ENCODE data around the gene IGFBPL1. TPM values are rescaled to one million over a fixed set of nuclear protein-coding genes. Genes with fewer than 3 reads are reported as not detected.
A peak's percentile ranks its signal among the peaks of the same experiment; 100 is the strongest.

Gene IGFBPL1
- total RNA-seq, 1 experiment from 2014 or later = 37.9 TPM

- Histone ChIP-seq H3K79me2 (ENCODE audit: insufficient read depth, low read length) (no peaks in the 10 kb centered on the region), H2BK5ac (ENCODE audit: insufficient read length, low read length) (no peak overlapping the region), H3K56ac (ENCODE audit: insufficient read length, low read depth, low read length) (no peak overlapping the region), H3K27me3 (ENCODE audit: insufficient read depth, low read length) (peaks cover 18% of the 10 kb centered on the region; the same call in 1 of the 2 replicates), H2BK120ac (ENCODE audit: low read depth, low read length, poor library complexity, severe bottlenecking) (no peak overlapping the region), H2BK20ac (ENCODE audit: low read depth, low read length, poor library complexity, severe bottlenecking) (no peak overlapping the region), H3K4me1 (ENCODE audit: insufficient read depth, low read length) (no peaks in the 10 kb centered on the region; the same call in 1 of the 2 replicates), H3K4ac (ENCODE audit: low read depth, low read length) (no peak overlapping the region), H3K4me2 (ENCODE audit: insufficient read depth, insufficient read length, low read length) (no peak overlapping the region), H3K9ac (ENCODE audit: extremely low read depth, insufficient read length, low read length) (no peak overlapping the region), H3K79me1 (ENCODE audit: insufficient read depth, low read depth, low read length, poor library complexity, severe bottlenecking) (no peaks in the 10 kb centered on the region), H3K23me2 (ENCODE audit: insufficient read length, low read depth, low read length, poor library complexity, severe bottlenecking) (peaks cover 10% of the 10 kb centered on the region), H3K23ac (ENCODE audit: insufficient read length, low read depth, low read length) (no peak overlapping the region), H4K5ac (ENCODE audit: insufficient read length, low read depth, low read length) (no peak overlapping the region), H2BK12ac (ENCODE audit: insufficient read length, low read depth, low read length) (no peak overlapping the region), H4K20me1 (ENCODE audit: control insufficient read depth, insufficient read depth, insufficient read length) (no peaks in the 10 kb centered on the region), H4K91ac (ENCODE audit: insufficient read length, low read depth, low read length) (no peak overlapping the region), H3K18ac (ENCODE audit: insufficient read length, low read depth, low read length) (no peak overlapping the region), H3K14ac (ENCODE audit: insufficient read depth, low read length) (no peak overlapping the region), H3K9me3 (ENCODE audit: control insufficient read depth, low read depth, low read length) (no peaks in the 10 kb centered on the region), H2AK5ac (ENCODE audit: insufficient read length, low read length) (no peak overlapping the region), H2BK15ac (ENCODE audit: low read depth, low read length) (no peak overlapping the region), H3K27ac (ENCODE audit: insufficient read length, low read depth, low read length) (no peak overlapping the region), H4K8ac (replicated peaks; ENCODE audit: insufficient read length, low read depth, low read length) (no peak overlapping the region), H2AFZ (ENCODE audit: low read length) (no peak overlapping the region), H3T11ph (ENCODE audit: low read length) (no peak overlapping the region)
- TF ChIP-seq, protein P1, sequence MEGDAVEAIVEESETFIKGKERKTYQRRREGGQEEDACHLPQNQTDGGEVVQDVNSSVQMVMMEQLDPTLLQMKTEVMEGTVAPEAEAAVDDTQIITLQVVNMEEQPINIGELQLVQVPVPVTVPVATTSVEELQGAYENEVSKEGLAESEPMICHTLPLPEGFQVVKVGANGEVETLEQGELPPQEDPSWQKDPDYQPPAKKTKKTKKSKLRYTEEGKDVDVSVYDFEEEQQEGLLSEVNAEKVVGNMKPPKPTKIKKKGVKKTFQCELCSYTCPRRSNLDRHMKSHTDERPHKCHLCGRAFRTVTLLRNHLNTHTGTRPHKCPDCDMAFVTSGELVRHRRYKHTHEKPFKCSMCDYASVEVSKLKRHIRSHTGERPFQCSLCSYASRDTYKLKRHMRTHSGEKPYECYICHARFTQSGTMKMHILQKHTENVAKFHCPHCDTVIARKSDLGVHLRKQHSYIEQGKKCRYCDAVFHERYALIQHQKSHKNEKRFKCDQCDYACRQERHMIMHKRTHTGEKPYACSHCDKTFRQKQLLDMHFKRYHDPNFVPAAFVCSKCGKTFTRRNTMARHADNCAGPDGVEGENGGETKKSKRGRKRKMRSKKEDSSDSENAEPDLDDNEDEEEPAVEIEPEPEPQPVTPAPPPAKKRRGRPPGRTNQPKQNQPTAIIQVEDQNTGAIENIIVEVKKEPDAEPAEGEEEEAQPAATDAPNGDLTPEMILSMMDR (conservative IDR thresholded peaks at IDR 0.05) = no peak
- Mint-ChIP-seq H3K4me1 (peaks cover 54 to 62% of the 10 kb centered on the region in 2 experiments), H3K9me3 (no peaks in the 10 kb centered on the region), H3K36me3 (ENCODE audit: insufficient read depth in 1 of 3, low read depth in 3 of 3) (no peaks in the 10 kb centered on the region; a peak in 1 of 7 replicates), H3K27me3 (ENCODE audit: low read depth) (peaks cover 47% of the 10 kb centered on the region), H3K27ac (no peak overlapping the region), H3K4me3 (peak overlapping the region in 1 of 2 experiments; percentile 12; a peak in 1 of 5 replicates)
- no CpG with 5 or more reads among the region's 7 CpGs for WGBS (ENCODE audit: extremely low coverage, insufficient read length, low lambda C conversion rate)
- no peak for DNase-seq
These were observed 1.5 kb downstream of the IGFBPL1 start for GRCh38 chr9:38422555-38423260.
